BLaER1 (cell line): ENCODE measurements around the gene RPGRIP1L.
A peak's percentile ranks its signal among the peaks of the same experiment; 100 is the strongest.

ENCODE experiments used
- H3K27ac ChIP-seq: shearing (Covaris generic); formaldehyde crosslinking; 2 replicates; pipeline ENCODE4 v1.8.1; 2022
- H3K27me3 ChIP-seq: shearing (Covaris generic); formaldehyde crosslinking; 2 replicates; pipeline ENCODE4 v1.8.1; 2022
- H3K36me3 ChIP-seq: shearing (Covaris generic); formaldehyde crosslinking; 2 replicates; pipeline ENCODE4 v1.8.1; 2022
- H3K4me1 ChIP-seq: shearing (Covaris generic); formaldehyde crosslinking; 2 replicates; pipeline ENCODE4 v1.8.1; 2022
- H3K4me2 ChIP-seq: shearing (Covaris generic); formaldehyde crosslinking; 2 replicates; pipeline ENCODE4 v1.8.1; 2022
- H3K4me3 ChIP-seq: shearing (Covaris generic); formaldehyde crosslinking; 2 replicates; pipeline ENCODE4 v1.8.1; 2022
- H3K9ac ChIP-seq: shearing (Covaris generic); formaldehyde crosslinking; 2 replicates; pipeline ENCODE4 v1.8.1; 2022
- H3K9me3 ChIP-seq: shearing (Covaris generic); formaldehyde crosslinking; 2 replicates; pipeline ENCODE4 v1.8.1; 2022
- H4K20me1 ChIP-seq: shearing (Covaris generic); formaldehyde crosslinking; 2 replicates; pipeline ENCODE4 v1.8.1; 2022
- Cebpa-rat ChIP-seq: shearing (Covaris generic); IDR thresholded peaks from 2 replicates; pipeline ENCODE4 v1.8.1; 2022

Gene RPGRIP1L

DNA sequence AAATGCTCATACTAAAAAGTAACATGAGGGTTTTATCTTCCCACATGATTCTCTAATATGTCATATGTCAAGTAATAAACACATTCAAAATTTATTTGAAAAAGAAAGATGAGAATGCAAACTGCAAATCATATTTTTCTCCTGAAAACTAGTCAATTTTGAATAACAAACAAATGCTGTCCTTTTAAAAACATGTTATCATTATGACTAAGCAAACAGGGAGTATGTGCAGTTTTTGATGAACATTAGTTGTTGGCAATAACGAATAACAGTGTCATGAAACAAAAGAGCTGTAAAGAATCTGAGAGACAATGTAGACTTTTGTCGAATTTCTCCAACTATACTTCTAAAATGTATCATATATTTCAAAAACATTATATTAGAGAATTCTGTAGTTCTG, 34.8 kb downstream of the RPGRIP1L start:
- Histone ChIP-seq H3K27me3 (no peaks in the 10 kb centered on the region), H3K4me1 (no peaks in the 10 kb centered on the region), H3K27ac (no peak overlapping the region), H3K9me3 (no peaks in the 10 kb centered on the region), H3K4me2 (no peak overlapping the region), H3K36me3 (no peaks in the 10 kb centered on the region), H3K4me3 (no peak overlapping the region), H3K9ac (no peak overlapping the region), H4K20me1 (no peaks in the 10 kb centered on the region)
- TF ChIP-seq Cebpa-rat, result no peak

- H3K9me3 ChIP-seq, result no peaks in the 10 kb centered on the region
- H3K4me2 ChIP-seq, result no peak overlapping the region
- H3K27ac ChIP-seq, result no peak overlapping the region
- no peak overlapping the region for H3K9ac ChIP-seq
- H3K27me3 ChIP-seq, result no peaks in the 10 kb centered on the region
- no peak for TF ChIP-seq Cebpa-rat
- no peaks in the 10 kb centered on the region for H3K4me1 ChIP-seq
- no peaks in the 10 kb centered on the region for H4K20me1 ChIP-seq
- no peaks in the 10 kb centered on the region for H3K36me3 ChIP-seq
- H3K4me3 ChIP-seq, result no peak overlapping the region
These were observed 36.8 kb downstream of the RPGRIP1L start for GRCh38 chr16:53666786-53667415.

DNA sequence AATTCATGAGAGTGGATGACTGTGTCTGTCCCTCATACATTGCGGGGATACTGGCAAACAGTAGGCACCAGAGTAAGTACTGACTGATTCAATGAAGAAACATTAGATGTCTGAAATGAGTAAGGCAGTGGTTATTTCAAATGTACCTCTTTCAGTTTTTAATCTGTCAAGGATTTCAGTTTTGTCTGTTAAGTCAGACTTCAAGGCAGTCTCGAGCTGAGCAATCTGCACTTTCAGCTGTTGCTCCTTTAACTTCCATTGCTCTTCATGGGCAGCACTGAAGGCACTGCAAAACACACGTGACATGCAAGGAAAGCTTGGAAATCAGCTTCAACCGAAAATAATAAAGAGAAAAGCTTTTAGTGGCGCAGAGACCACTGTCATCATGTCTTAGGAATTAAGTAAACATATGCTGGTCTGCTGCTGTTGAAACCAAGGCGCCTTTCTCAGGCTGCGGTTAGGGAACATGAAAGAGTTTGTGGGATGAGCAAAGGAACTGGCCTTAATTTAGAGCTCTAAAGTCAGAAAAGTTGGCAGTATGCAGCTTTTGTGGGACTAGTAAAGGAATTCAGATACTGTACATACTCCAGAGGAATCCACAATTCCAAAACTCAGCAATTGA, 38.8 kb downstream of the RPGRIP1L start:
- Histone ChIP-seq H3K9me3 (no peaks in the 10 kb centered on the region), H3K4me2 (no peak overlapping the region), H3K9ac (no peak overlapping the region), H3K27me3 (no peaks in the 10 kb centered on the region), H3K4me1 (no peaks in the 10 kb centered on the region), H3K4me3 (no peak overlapping the region), H3K36me3 (no peaks in the 10 kb centered on the region), H4K20me1 (no peaks in the 10 kb centered on the region), H3K27ac (no peak overlapping the region)
- no peak for TF ChIP-seq Cebpa-rat

DNA sequence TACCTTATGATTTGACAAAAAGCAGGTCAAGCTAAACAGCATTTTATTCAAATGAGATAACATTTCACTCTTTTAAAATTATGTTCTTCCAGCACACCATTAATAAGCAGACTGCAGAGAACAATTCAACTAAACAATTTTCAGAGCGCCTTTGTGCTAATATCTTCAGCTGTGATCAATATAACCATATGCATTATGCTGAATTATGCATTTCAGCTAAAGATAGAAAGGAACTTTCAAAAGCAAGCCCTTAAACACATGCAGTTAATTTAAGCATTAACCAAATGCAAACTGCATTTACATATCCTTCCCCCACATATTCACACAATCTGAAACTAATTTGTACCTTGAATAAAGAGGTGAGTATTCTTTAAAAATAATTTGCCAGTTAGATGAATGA, 41.6 kb downstream of the RPGRIP1L start:
- Histone ChIP-seq H3K4me3 (no peak overlapping the region), H3K9ac (no peak overlapping the region)
- no peak for TF ChIP-seq Cebpa-rat

DNA sequence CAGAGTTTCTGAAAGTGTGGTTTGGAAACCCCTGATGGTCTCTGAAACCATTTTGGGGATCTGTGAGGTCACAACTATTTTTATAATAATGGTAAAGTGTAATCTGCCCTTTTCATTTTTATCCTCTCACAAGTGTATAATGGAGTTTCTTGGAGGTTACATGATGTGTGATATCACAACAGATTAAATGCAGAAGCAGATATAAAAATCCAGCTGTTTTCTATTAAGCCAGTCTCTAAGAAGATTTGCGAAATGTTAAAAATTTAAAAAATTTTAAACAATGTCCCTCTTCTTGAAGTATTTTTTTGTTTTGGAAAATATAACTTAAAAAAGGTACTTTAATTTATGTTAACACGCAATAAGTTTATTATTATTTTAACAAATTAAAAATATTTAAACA, 48.7 kb downstream of the RPGRIP1L start:
- H3K27me3 ChIP-seq, result no peaks in the 10 kb centered on the region
- no peak overlapping the region for H3K4me2 ChIP-seq
- peaks cover 29% of the 10 kb centered on the region; the same call in 1 of the 2 replicates for H3K36me3 ChIP-seq
- no peak overlapping the region for H3K9ac ChIP-seq
- no peaks in the 10 kb centered on the region for H3K4me1 ChIP-seq
- no peaks in the 10 kb centered on the region for H3K9me3 ChIP-seq
- no peaks in the 10 kb centered on the region for H4K20me1 ChIP-seq
- no peak overlapping the region for H3K27ac ChIP-seq
- TF ChIP-seq Cebpa-rat, result no peak
- no peak overlapping the region for H3K4me3 ChIP-seq

More for the DNA sequence above, 41.6 kb downstream of the RPGRIP1L start:
- Histone ChIP-seq H3K4me1 (no peaks in the 10 kb centered on the region), H4K20me1 (no peaks in the 10 kb centered on the region), H3K27me3 (no peaks in the 10 kb centered on the region), H3K9me3 (no peaks in the 10 kb centered on the region), H3K4me2 (no peak overlapping the region), H3K27ac (no peak overlapping the region), H3K36me3 (no peaks in the 10 kb centered on the region)

DNA sequence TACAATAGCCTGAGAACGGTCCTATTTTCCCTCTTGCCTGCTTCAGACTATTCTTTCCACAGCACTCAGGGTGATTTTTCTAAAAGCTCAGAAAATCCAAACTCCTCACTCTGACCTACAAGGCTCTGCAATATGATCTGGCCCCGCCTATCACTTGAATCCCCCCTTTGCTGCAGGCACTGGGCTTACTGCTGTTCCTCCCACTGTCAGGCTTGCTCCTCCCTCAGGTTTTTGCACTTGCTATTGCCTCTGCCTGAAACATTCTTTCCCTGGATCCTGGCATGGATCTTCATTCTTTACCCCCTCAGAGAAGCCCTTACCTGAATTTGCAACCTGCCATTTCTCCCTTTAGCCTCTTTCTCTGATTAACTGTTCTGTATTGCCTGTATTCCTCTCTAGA, 52.3 kb downstream of the RPGRIP1L start:
- Histone ChIP-seq H3K9me3 (no peaks in the 10 kb centered on the region), H3K36me3 (peaks cover 31% of the 10 kb centered on the region; the same call in 1 of the 2 replicates), H3K27me3 (no peaks in the 10 kb centered on the region), H3K9ac (no peak overlapping the region), H3K4me3 (no peak overlapping the region), H3K4me2 (no peak overlapping the region), H4K20me1 (no peaks in the 10 kb centered on the region), H3K27ac (no peak overlapping the region), H3K4me1 (no peaks in the 10 kb centered on the region)
- TF ChIP-seq Cebpa-rat, result no peak

DNA sequence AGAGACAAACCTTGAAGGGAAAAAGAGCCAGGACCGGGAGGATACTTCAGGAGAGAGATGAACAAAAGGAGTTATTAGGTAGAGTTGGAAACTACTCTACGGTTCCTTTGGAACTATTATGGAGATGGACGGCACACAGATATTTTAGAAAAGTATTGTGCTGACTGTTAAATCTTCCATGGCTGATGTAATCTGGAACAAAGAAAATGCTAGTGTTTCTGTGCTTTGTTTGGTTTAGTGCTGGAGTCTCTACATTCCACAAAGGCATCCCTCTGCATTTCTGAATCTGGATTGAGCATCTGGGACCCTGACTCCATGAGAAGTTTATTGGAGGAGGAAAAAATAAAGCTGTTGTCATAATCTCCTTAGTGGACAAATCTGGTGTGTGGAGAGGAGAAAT, 57.2 kb downstream of the RPGRIP1L start:
- Histone ChIP-seq H4K20me1 (no peaks in the 10 kb centered on the region), H3K9me3 (peaks cover 9% of the 10 kb centered on the region), H3K4me1 (peaks cover 7% of the 10 kb centered on the region; the same call in 1 of the 2 replicates), H3K9ac (no peak overlapping the region), H3K27me3 (no peaks in the 10 kb centered on the region), H3K27ac (no peak overlapping the region), H3K4me3 (no peak overlapping the region), H3K4me2 (no peak overlapping the region), H3K36me3 (peaks cover 13% of the 10 kb centered on the region; the same call in 1 of the 2 replicates)
- TF ChIP-seq Cebpa-rat, result no peak

DNA sequence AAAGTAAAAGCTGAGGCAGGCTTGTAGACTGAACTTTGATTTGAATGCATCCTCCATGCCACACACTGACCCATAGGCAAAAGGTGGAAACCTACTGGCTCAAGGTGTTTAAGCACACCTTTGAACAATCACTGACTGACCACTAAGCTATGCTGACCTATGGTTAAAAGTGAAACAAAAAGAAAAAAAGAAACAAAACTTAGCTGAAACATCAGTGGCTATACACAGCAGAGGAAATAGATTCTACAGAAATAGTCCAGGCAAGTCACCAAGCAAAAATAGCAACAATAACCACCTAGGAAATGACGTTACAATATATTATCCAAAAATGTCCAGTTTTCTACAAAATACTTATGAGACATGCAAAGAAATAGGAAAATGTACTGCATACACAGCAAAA, 60.2 kb downstream of the RPGRIP1L start:
- Histone ChIP-seq H3K4me1 (peaks cover 7% of the 10 kb centered on the region; the same call in 1 of the 2 replicates), H3K27me3 (no peaks in the 10 kb centered on the region), H3K36me3 (peaks cover 17% of the 10 kb centered on the region; the same call in 1 of the 2 replicates), H3K9me3 (peaks cover 9% of the 10 kb centered on the region), H3K27ac (no peak overlapping the region), H4K20me1 (no peaks in the 10 kb centered on the region), H3K9ac (no peak overlapping the region), H3K4me2 (0 out of 2 replicates have a peak overlapping the region, but pooled peaks have one; percentile 17), H3K4me3 (no peak overlapping the region)
- no peak for TF ChIP-seq Cebpa-rat

GRCh38 chr16:53642094-53642493, 61.6 kb downstream of the RPGRIP1L start:
- H3K4me1 ChIP-seq, result peaks cover 8% of the 10 kb centered on the region
- no peak overlapping the region for H3K4me2 ChIP-seq
- no peaks in the 10 kb centered on the region for H3K27me3 ChIP-seq
- H3K27ac ChIP-seq, result no peak overlapping the region
- no peak overlapping the region for H3K9ac ChIP-seq
- peaks cover 17% of the 10 kb centered on the region; the same call in 1 of the 2 replicates for H3K36me3 ChIP-seq
- H4K20me1 ChIP-seq, result no peaks in the 10 kb centered on the region
- no peak overlapping the region for H3K4me3 ChIP-seq
- TF ChIP-seq Cebpa-rat, result no peak
- peaks cover 9% of the 10 kb centered on the region for H3K9me3 ChIP-seq

- Histone ChIP-seq H3K4me2 (no peak overlapping the region), H3K4me3 (no peak overlapping the region)
- TF ChIP-seq Cebpa-rat, result no peak
These were observed 66.7 kb downstream of the RPGRIP1L start for GRCh38 chr16:53636978-53637377.

More at GRCh38 chr16:53636978-53637377, 66.7 kb downstream of the RPGRIP1L start:
- Histone ChIP-seq H3K4me1 (peaks cover 5% of the 10 kb centered on the region; the same call in 1 of the 2 replicates), H3K9ac (no peak overlapping the region), H3K27ac (no peak overlapping the region), H3K9me3 (no peaks in the 10 kb centered on the region), H3K27me3 (no peaks in the 10 kb centered on the region), H3K36me3 (peaks cover 14% of the 10 kb centered on the region; the same call in 1 of the 2 replicates), H4K20me1 (no peaks in the 10 kb centered on the region)
